HEK293 (cell line): ENCODE data around the gene DRD1.
"Not testable (repeated sequence)": the region's sequence is repeated elsewhere in the genome, so short reads cannot be mapped to it uniquely, and the experiment has no call there.

Source experiments
- CTCF ChIA-PET: fragments of 350-600 bp; formaldehyde crosslinking; extraction: SDS; loops from one replicate; lab custom pipeline; 2021; ENCODE audit warnings: antibody characterized with exemption; lab: Yijun Ruan, JAX
- POLR2A ChIA-PET: fragments of 300-600 bp; formaldehyde crosslinking; extraction: SDS; loops from one replicate; lab custom pipeline; 2020; ENCODE audit warnings: antibody characterized with exemption, inconsistent platforms; lab: Yijun Ruan, JAX
- H3K27ac ChIP-seq: fragments of 200-500 bp; sonication (Bioruptor generic); 2 replicates; pipeline ENCODE4 v1.5.1; 2014; ENCODE audit warnings: low read depth, low read length, control low read depth, inconsistent platforms; ENCODE audit errors: extremely low read depth
- H3K36me3 ChIP-seq, 2 experiments: fragments of 200-500 bp in 1 of 2; sonication (Bioruptor generic) in 1 of 2; 1 replicate in 1 of 2; 2 replicates in 1 of 2; pipeline ENCODE4 v1.5.1; 2014 to 2017; ENCODE audit warnings: inconsistent platforms in 2 of 2, low read length in 2 of 2; ENCODE audit not compliant: control insufficient read depth in 2 of 2, insufficient read depth in 1 of 2
- H3K4me1 ChIP-seq: fragments of 200-500 bp; sonication (Bioruptor generic); 2 replicates; pipeline ENCODE4 v1.5.1; 2014; ENCODE audit warnings: mild to moderate bottlenecking, low read length, inconsistent platforms; ENCODE audit not compliant: control insufficient read depth, insufficient read depth
- H3K4me3 ChIP-seq: 2 replicates; pipeline ENCODE4 v1.5.1; 2011; ENCODE audit warnings: low read depth, mild to moderate bottlenecking, control low read depth, low read length, moderate library complexity
- H3K9me3 ChIP-seq: fragments of 200-500 bp; sonication (Bioruptor generic); 2 replicates; pipeline ENCODE4 v1.5.1; 2014; ENCODE audit warnings: low read depth, low read length, inconsistent platforms; ENCODE audit not compliant: control insufficient read depth, insufficient read depth
- BCL11B ChIP-seq: fragments of 450-650 bp; formaldehyde crosslinking; IDR thresholded peaks from 2 replicates; pipeline ENCODE4 v1.5.1; 2016; ENCODE audit warnings: low read depth, missing biosample characterization, missing genetic modification characterization
- EGR2 ChIP-seq: fragments of 450-650 bp; formaldehyde crosslinking; IDR thresholded peaks from 2 replicates; pipeline ENCODE4 v1.5.1; 2016; ENCODE audit warnings: low read depth, missing biosample characterization, missing genetic modification characterization
- GLIS1 ChIP-seq: fragments of 450-650 bp; formaldehyde crosslinking; IDR thresholded peaks from 2 replicates; pipeline ENCODE4 v1.5.1; 2016; ENCODE audit warnings: missing biosample characterization, missing genetic modification characterization
- HOXD13 ChIP-seq: sonication (generic); formaldehyde crosslinking; IDR thresholded peaks from 2 replicates; pipeline ENCODE4 v1.8.0; 2022; ENCODE audit warnings: missing genetic modification reagents, borderline replicate concordance
- IKZF3 ChIP-seq: fragments of 450-650 bp; IDR thresholded peaks from 2 replicates; pipeline ENCODE4 v1.5.0; 2018; ENCODE audit warnings: missing biosample characterization, mild to moderate bottlenecking, missing genetic modification characterization, moderate library complexity
- KLF1 ChIP-seq: fragments of 450-650 bp; formaldehyde crosslinking; IDR thresholded peaks from 2 replicates; pipeline ENCODE4 v1.5.1; 2016; ENCODE audit warnings: missing biosample characterization, missing genetic modification characterization
- PATZ1 ChIP-seq: fragments of 450-650 bp; formaldehyde crosslinking; IDR thresholded peaks from 2 replicates; pipeline ENCODE4 v1.5.1; 2016; ENCODE audit warnings: missing biosample characterization, missing genetic modification characterization
- PRDM2 ChIP-seq: fragments of 450-650 bp; formaldehyde crosslinking; IDR thresholded peaks from 2 replicates; pipeline ENCODE4 v1.5.1; 2016; ENCODE audit warnings: missing biosample characterization, missing genetic modification characterization, borderline replicate concordance
- RBAK ChIP-seq: fragments of 450-650 bp; formaldehyde crosslinking; IDR thresholded peaks from 2 replicates; pipeline ENCODE4 v1.5.1; 2016; ENCODE audit warnings: missing biosample characterization, missing genetic modification characterization
- ZBTB26 ChIP-seq: fragments of 450-650 bp; formaldehyde crosslinking; optimal IDR thresholded peaks from 2 replicates; pipeline ENCODE3; 2016; ENCODE audit warnings: missing biosample characterization, mild to moderate bottlenecking, missing genetic modification characterization
- ZBTB48 ChIP-seq: fragments of 450-650 bp; formaldehyde crosslinking; IDR thresholded peaks from 2 replicates; pipeline ENCODE4 v1.5.1; 2016; ENCODE audit warnings: missing biosample characterization, missing genetic modification characterization
- ZFHX2 ChIP-seq: fragments of 450-650 bp; formaldehyde crosslinking; conservative IDR thresholded peaks from 2 replicates; pipeline ENCODE4 v1.5.1; 2016; ENCODE audit warnings: missing biosample characterization, missing genetic modification characterization
- ZIC2 ChIP-seq: fragments of 450-650 bp; formaldehyde crosslinking; IDR thresholded peaks from 2 replicates; pipeline ENCODE4 v1.5.1; 2016; ENCODE audit warnings: missing biosample characterization, missing genetic modification characterization
- ZNF324 ChIP-seq: fragments of 450-650 bp; formaldehyde crosslinking; IDR thresholded peaks from 2 replicates; pipeline ENCODE4 v1.5.1; 2016; ENCODE audit warnings: missing biosample characterization, missing genetic modification characterization
- ZNF335 ChIP-seq: fragments of 450-650 bp; formaldehyde crosslinking; conservative IDR thresholded peaks from 2 replicates; pipeline ENCODE4 v1.5.1; 2016; ENCODE audit warnings: missing biosample characterization, missing genetic modification characterization
- ZNF341 ChIP-seq: fragments of 450-650 bp; formaldehyde crosslinking; IDR thresholded peaks from 2 replicates; pipeline ENCODE4; 2016; ENCODE audit warnings: low read depth, missing biosample characterization, missing genetic modification characterization
- ZNF585B ChIP-seq: fragments of 450-650 bp; formaldehyde crosslinking; IDR thresholded peaks from 2 replicates; pipeline ENCODE4 v1.5.1; 2016; ENCODE audit warnings: missing biosample characterization, missing genetic modification characterization
- ZSCAN23 ChIP-seq: fragments of 450-650 bp; formaldehyde crosslinking; IDR thresholded peaks from 2 replicates; pipeline ENCODE4 v1.5.1; 2016; ENCODE audit warnings: missing biosample characterization, missing genetic modification characterization

The DRD1 gene

GRCh38 chr5:175410926-175411325, 33.1 kb downstream of the DRD1 start (continued):
- TF ChIP-seq PRDM2 (tag by site-specific recombination) (no peak), IKZF3 (tag by site-specific recombination) (no peak), ZNF585B (tag by site-specific recombination) (no peak)

GRCh38 chr5:175406300-175406699, 37.7 kb downstream of the DRD1 start:
- Histone ChIP-seq H3K36me3 (no peaks in the 10 kb centered on the region), H3K4me3 (no peak overlapping the region), H3K4me1 (no peaks in the 10 kb centered on the region), H3K9me3 (no peaks in the 10 kb centered on the region; the same call in 1 of the 2 replicates), H3K27ac (no peak overlapping the region)
- TF ChIP-seq HOXD13 (CRISPR knock-in tag) (no peak), ZIC2 (tag by site-specific recombination) (no peak), GLIS1 (tag by site-specific recombination) (no peak), RBAK (no peak), BCL11B (tag by site-specific recombination) (no peak), ZSCAN23 (tag by site-specific recombination) (no peak), ZNF324 (tag by site-specific recombination) (no peak), PATZ1 (no peak)
- POLR2A ChIA-PET: no interaction called here
- CTCF ChIA-PET: interaction anchor here (0.6 kb wide), 2 partner anchors 16 to 21 kb away, joined by 3 read pairs; no protein-coding TSS in a partner anchor

- H3K4me3 ChIP-seq: not testable (repeated sequence)
Observed at GRCh38 chr5:175397590-175398297, 46.2 kb downstream of the DRD1 start.

More at GRCh38 chr5:175397590-175398297, 46.2 kb downstream of the DRD1 start:
- H3K36me3 ChIP-seq, CTCF ChIA-PET, H3K9me3 ChIP-seq, H3K4me1 ChIP-seq, POLR2A ChIA-PET: not testable (repeated sequence)
- TF ChIP-seq EGR2 (tag by site-specific recombination) (peak; percentile 25; the same call in 1 of the 2 replicates), ZFHX2 (peak; percentile 53), ZNF341 (peak; percentile 41), ZBTB48 (tag by site-specific recombination) (peak; percentile 52), ZNF335 (tag by site-specific recombination) (peak; percentile 37), ZBTB26 (tag by site-specific recombination) (peak; percentile 29), KLF1 (tag by site-specific recombination) (peak; percentile 26; the same call in 1 of the 2 replicates), ZNF585B (tag by site-specific recombination) (peak; percentile 59)
- H3K27ac ChIP-seq: peak overlapping the region; percentile 31; the same call in 1 of the 2 replicates
